H9 (cell line): ENCODE data around the gene COMMD1. TPM values are rescaled to one million over a fixed set of nuclear protein-coding genes. Genes with fewer than 3 reads are reported as not detected.

Experiments
- DNase-seq: peaks from one replicate; pipeline ENCODE4 v3.0.0-alpha.2; 2017
- H2AFZ ChIP-seq: one replicate; pipeline ENCODE4 v1.6.1; 2013; ENCODE audit warnings: mild to moderate bottlenecking, low read length, control low read depth, moderate library complexity
- H2AK5ac ChIP-seq: 2 replicates; pipeline ENCODE4 v1.6.1; 2013; ENCODE audit warnings: low read length, control low read depth, mixed read lengths; ENCODE audit not compliant: insufficient read length
- H2BK120ac ChIP-seq: one replicate; pipeline ENCODE4 v1.6.1; 2013; ENCODE audit warnings: low read depth, mild to moderate bottlenecking, low read length, control low read depth, inconsistent platforms; ENCODE audit not compliant: poor library complexity, severe bottlenecking
- H2BK12ac ChIP-seq: 2 replicates; pipeline ENCODE4 v1.6.1; 2013; ENCODE audit warnings: low read length, control low read depth, mixed read lengths, low read depth; ENCODE audit not compliant: insufficient read length
- H2BK15ac ChIP-seq: 2 replicates; pipeline ENCODE4 v1.6.1; 2013; ENCODE audit warnings: low read depth, low read length, control low read depth
- H2BK20ac ChIP-seq: one replicate; pipeline ENCODE4 v1.6.1; 2013; ENCODE audit warnings: low read depth, mild to moderate bottlenecking, low read length, control low read depth, inconsistent platforms; ENCODE audit not compliant: poor library complexity, severe bottlenecking
- H2BK5ac ChIP-seq: 2 replicates; pipeline ENCODE4 v1.6.1; 2013; ENCODE audit warnings: low read length, control low read depth, mixed read lengths; ENCODE audit not compliant: insufficient read length
- H3K14ac ChIP-seq: 2 replicates; pipeline ENCODE4 v1.6.1; 2013; ENCODE audit warnings: low read length, control low read depth; ENCODE audit not compliant: insufficient read depth
- H3K18ac ChIP-seq: 2 replicates; pipeline ENCODE4 v1.6.1; 2013; ENCODE audit warnings: low read depth, mild to moderate bottlenecking, mixed read lengths, low read length, control low read depth; ENCODE audit not compliant: insufficient read length
- H3K23ac ChIP-seq: 2 replicates; pipeline ENCODE4 v1.6.1; 2013; ENCODE audit warnings: low read length, control low read depth, mixed read lengths, low read depth; ENCODE audit not compliant: insufficient read length
- H3K23me2 ChIP-seq: 2 replicates; pipeline ENCODE4 v1.6.1; 2013; ENCODE audit warnings: low read depth, mild to moderate bottlenecking, mixed read lengths, low read length, control low read depth; ENCODE audit not compliant: insufficient read length, poor library complexity, severe bottlenecking
- H3K27ac ChIP-seq: 2 replicates; pipeline ENCODE4 v1.5.1; 2013; ENCODE audit warnings: low read length, control low read depth, mixed read lengths, low read depth; ENCODE audit not compliant: insufficient read length
- H3K27me3 ChIP-seq: 2 replicates; pipeline ENCODE4 v1.6.1; 2013; ENCODE audit warnings: low read length, control low read depth, inconsistent platforms; ENCODE audit not compliant: insufficient read depth
- H3K4ac ChIP-seq: 2 replicates; pipeline ENCODE4 v1.6.1; 2013; ENCODE audit warnings: low read depth, mild to moderate bottlenecking, control low read depth, inconsistent platforms, low read length, moderate library complexity
- H3K4me1 ChIP-seq: 2 replicates; pipeline ENCODE4 v1.6.1; 2013; ENCODE audit warnings: low read length, control low read depth, inconsistent platforms; ENCODE audit not compliant: insufficient read depth
- H3K4me2 ChIP-seq: 2 replicates; pipeline ENCODE4 v1.6.1; 2013; ENCODE audit warnings: low read length, control low read depth, mixed read lengths; ENCODE audit not compliant: insufficient read length, insufficient read depth
- H3K56ac ChIP-seq: 2 replicates; pipeline ENCODE4 v1.6.1; 2013; ENCODE audit warnings: low read depth, mild to moderate bottlenecking, mixed read lengths, low read length, control low read depth; ENCODE audit not compliant: insufficient read length
- H3K79me1 ChIP-seq: 2 replicates; pipeline ENCODE4 v1.6.1; 2013; ENCODE audit warnings: low read depth, mild to moderate bottlenecking, moderate library complexity, low read length, control low read depth, inconsistent platforms; ENCODE audit not compliant: insufficient read depth, poor library complexity, severe bottlenecking
- H3K79me2 ChIP-seq: 2 replicates; pipeline ENCODE4 v1.6.1; 2013; ENCODE audit warnings: low read length, control low read depth, inconsistent platforms; ENCODE audit not compliant: insufficient read depth
- H3K9ac ChIP-seq: 2 replicates; pipeline ENCODE4 v1.6.1; 2013; ENCODE audit warnings: low read length, control low read depth, mixed read lengths; ENCODE audit not compliant: insufficient read length; ENCODE audit errors: extremely low read depth
- H3K9me3 ChIP-seq: one replicate; pipeline ENCODE4 v1.6.1; 2013; ENCODE audit warnings: low read depth, low read length, inconsistent platforms; ENCODE audit not compliant: control insufficient read depth
- H3T11ph ChIP-seq: one replicate; pipeline ENCODE4 v1.6.1; 2013; ENCODE audit warnings: mild to moderate bottlenecking, low read length, control low read depth, inconsistent platforms
- H4K20me1 ChIP-seq: one replicate; pipeline ENCODE4 v1.6.1; 2013; ENCODE audit not compliant: control insufficient read depth, insufficient read length, insufficient read depth
- H4K5ac ChIP-seq: 2 replicates; pipeline ENCODE4 v1.6.1; 2013; ENCODE audit warnings: low read depth, mild to moderate bottlenecking, mixed read lengths, low read length, control low read depth; ENCODE audit not compliant: insufficient read length
- H4K8ac ChIP-seq: replicated peaks from 2 replicates; pipeline ENCODE4 v1.6.1; 2013; ENCODE audit warnings: low read length, control low read depth, mixed read lengths, low read depth; ENCODE audit not compliant: insufficient read length
- H4K91ac ChIP-seq: 2 replicates; pipeline ENCODE4 v1.6.1; 2013; ENCODE audit warnings: low read depth, mild to moderate bottlenecking, moderate library complexity, mixed read lengths, low read length, control low read depth; ENCODE audit not compliant: insufficient read length
- H3K27ac Mint-ChIP-seq, 3 experiments: 2 replicates in 2 of 3; 3 replicates in 1 of 3; pipeline ENCODE4 v1.8.0; 2020 to 2021; ENCODE audit warnings: mixed read lengths in 3 of 3, mild to moderate bottlenecking in 1 of 3, moderate library complexity in 1 of 3
- H3K27me3 Mint-ChIP-seq: 2 replicates; pipeline ENCODE4 v1.8.0; 2021; ENCODE audit warnings: low read depth, mild to moderate bottlenecking, moderate library complexity, mixed read lengths
- H3K36me3 Mint-ChIP-seq, 3 experiments: 2 replicates in 2 of 3; 3 replicates in 1 of 3; pipeline ENCODE4 v1.8.0; 2020 to 2021; ENCODE audit warnings: low read depth in 3 of 3, mixed read lengths in 3 of 3; ENCODE audit not compliant: insufficient read depth in 1 of 3
- H3K4me1 Mint-ChIP-seq, 2 experiments: 2 replicates each; pipeline ENCODE4 v1.8.0; 2020; ENCODE audit warnings: mixed read lengths in 2 of 2
- H3K4me3 Mint-ChIP-seq, 2 experiments: 2 replicates in 1 of 2; 3 replicates in 1 of 2; pipeline ENCODE4 v1.8.0; 2020 to 2021; ENCODE audit warnings: mild to moderate bottlenecking in 2 of 2, mixed read lengths in 2 of 2, moderate library complexity in 1 of 2
- H3K9me3 Mint-ChIP-seq, 2 experiments: 2 replicates in 1 of 2; 3 replicates in 1 of 2; pipeline ENCODE4 v1.8.0; 2020; ENCODE audit warnings: mild to moderate bottlenecking in 2 of 2, mixed read lengths in 2 of 2, moderate library complexity in 1 of 2
- WGBS: extraction: QIAGEN DNeasy Blood & Tissue Kit; methylation state at CpG from one replicate; pipeline ENCODE4 v1.1.7; 2013; ENCODE audit warnings: missing lambda C conversion rate, low lambda C conversion rate, mixed read lengths; ENCODE audit not compliant: insufficient read length; ENCODE audit errors: extremely low coverage; 5-methylcytosine and 5-hydroxymethylcytosine counted together
- total RNA-seq: library from RNA; stranded (reverse); gene quantifications from 2 replicates; pipeline ENCODE4 v1.2.1, GENCODE V29; 2021
- TF ChIP-seq, protein P1 (sequence below): fragments of 200-600 bp; sonication (generic); conservative IDR thresholded peaks from 3 replicates; pipeline ENCODE4 v1.8.0; 2021; ENCODE audit warnings: antibody characterized with exemption, mild to moderate bottlenecking

The COMMD1 gene
- total RNA-seq, 1 experiment from 2014 or later = 31.5 TPM

DNA sequence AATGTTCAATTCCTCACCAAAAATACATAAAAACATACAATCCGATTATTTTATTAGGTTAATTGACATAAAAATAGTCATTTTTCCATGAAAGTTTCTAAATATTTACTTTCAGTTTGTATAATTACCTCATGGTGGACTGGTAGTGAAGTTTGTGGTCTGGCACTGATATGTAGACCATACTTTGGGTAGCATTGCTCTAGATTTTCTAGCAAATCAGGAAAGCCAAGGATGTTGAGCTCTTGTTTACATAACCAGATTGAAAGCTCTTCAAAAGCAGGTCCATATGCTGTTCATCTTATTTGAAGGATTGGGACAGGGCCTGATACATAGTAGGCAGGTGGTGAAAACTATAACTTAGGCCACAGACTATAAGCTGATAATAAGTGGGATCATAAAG is 61.8 kb downstream of the COMMD1 start:
- Histone ChIP-seq H2BK5ac (no peak overlapping the region), H3K4ac (no peak overlapping the region), H2BK15ac (no peak overlapping the region), H3K56ac (no peak overlapping the region), H4K5ac (no peak overlapping the region), H3K79me2 (no peaks in the 10 kb centered on the region), H3K23me2 (no peaks in the 10 kb centered on the region), H4K8ac (no peak overlapping the region), H4K91ac (no peak overlapping the region), H2AK5ac (no peak overlapping the region), H3K4me1 (no peaks in the 10 kb centered on the region; the same call in 1 of the 2 replicates), H3K9me3 (no peaks in the 10 kb centered on the region), H3T11ph (no peak overlapping the region), H4K20me1 (no peaks in the 10 kb centered on the region), H2AFZ (no peak overlapping the region), H2BK20ac (no peak overlapping the region), H3K27me3 (no peaks in the 10 kb centered on the region), H3K14ac (no peak overlapping the region), H2BK12ac (no peak overlapping the region), H3K79me1 (no peaks in the 10 kb centered on the region), H2BK120ac (no peak overlapping the region), H3K18ac (no peak overlapping the region), H3K9ac (no peak overlapping the region), H3K23ac (no peak overlapping the region), H3K27ac (no peak overlapping the region), H3K4me2 (no peak overlapping the region)
- TF ChIP-seq, protein P1, sequence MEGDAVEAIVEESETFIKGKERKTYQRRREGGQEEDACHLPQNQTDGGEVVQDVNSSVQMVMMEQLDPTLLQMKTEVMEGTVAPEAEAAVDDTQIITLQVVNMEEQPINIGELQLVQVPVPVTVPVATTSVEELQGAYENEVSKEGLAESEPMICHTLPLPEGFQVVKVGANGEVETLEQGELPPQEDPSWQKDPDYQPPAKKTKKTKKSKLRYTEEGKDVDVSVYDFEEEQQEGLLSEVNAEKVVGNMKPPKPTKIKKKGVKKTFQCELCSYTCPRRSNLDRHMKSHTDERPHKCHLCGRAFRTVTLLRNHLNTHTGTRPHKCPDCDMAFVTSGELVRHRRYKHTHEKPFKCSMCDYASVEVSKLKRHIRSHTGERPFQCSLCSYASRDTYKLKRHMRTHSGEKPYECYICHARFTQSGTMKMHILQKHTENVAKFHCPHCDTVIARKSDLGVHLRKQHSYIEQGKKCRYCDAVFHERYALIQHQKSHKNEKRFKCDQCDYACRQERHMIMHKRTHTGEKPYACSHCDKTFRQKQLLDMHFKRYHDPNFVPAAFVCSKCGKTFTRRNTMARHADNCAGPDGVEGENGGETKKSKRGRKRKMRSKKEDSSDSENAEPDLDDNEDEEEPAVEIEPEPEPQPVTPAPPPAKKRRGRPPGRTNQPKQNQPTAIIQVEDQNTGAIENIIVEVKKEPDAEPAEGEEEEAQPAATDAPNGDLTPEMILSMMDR = no peak
- DNase-seq = no peak
- Mint-ChIP-seq H3K27ac (no peak overlapping the region), H3K4me1 (peaks cover 13 to 14% of the 10 kb centered on the region in 2 experiments), H3K36me3 (no peaks in the 10 kb centered on the region), H3K27me3 (no peaks in the 10 kb centered on the region), H3K4me3 (no peak overlapping the region), H3K9me3 (no peaks in the 10 kb centered on the region)
- no CpG with 5 or more reads among the region's 1 CpG for WGBS
